HG02588 (cell line): ENCODE measurements around the gene XXYLT1.

Source experiments
- ATAC-seq: cut with Tn5 transposase; IDR thresholded peaks from one replicate; pipeline ENCODE4 v1.9.1; 2021; ENCODE audit warnings: mild to moderate bottlenecking, moderate library complexity; ENCODE audit not compliant: unreplicated experiment

The XXYLT1 gene

DNA sequence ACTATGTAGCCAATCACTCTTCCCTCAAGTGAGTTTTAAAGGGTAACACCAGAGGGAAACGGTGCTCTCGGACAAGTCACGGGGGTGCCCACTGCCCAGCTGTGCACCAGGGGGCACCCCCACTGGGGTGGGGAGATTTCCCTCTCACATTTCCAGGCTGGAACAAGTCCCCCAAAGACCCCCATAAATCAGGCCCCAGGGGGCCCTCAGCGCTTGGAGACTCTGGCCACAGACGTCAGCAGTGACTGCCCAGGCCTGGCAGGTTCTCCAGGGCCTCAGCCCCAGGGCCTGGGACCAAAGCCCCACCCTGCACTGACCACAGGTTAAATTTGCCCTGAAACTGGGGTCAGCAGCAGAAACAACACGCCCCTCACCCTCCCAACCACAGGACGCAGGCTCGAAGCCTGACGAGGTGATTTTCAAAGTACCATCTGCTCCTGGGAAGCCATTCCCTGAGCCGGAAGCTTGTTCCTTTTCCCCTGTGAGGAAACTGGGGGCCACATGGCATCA lies 17.0 kb downstream of the XXYLT1 start:
- no peak for ATAC-seq

DNA sequence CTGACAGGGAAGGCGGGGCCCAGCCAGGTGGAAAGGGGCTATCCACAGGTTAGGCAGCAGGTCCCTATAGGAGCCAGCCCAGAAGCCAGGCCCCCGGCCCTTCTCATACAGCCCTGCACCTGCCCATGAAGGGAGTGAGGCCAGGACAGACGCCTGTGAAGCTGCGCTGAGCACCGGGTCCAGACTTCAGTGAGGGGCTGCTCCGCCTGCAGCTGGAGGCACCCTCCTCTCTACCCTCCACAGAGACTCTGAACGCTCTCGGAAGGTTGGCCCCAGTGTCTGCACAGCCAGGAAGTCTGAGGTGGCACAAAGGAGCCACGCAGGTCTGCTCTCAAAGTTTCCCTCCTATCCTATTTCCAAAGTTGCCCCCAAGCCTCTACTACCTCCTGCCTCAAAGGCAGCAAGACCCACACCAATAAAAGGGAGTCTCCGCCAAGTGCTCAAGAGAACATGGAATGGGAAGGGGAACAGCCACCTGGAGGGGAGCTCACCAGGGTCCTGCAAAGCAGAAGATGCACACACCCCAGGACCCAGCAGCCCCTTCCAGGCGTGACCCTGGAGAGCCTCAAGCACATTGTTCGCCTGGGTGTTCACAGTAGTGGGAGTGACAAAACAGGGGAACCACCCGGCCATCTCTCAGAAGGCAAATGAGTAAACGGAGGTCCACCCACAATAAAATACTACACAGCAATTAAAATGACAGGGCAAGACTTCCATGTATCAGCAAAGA lies 19.5 kb downstream of the XXYLT1 start:
- ATAC-seq = no peak

DNA sequence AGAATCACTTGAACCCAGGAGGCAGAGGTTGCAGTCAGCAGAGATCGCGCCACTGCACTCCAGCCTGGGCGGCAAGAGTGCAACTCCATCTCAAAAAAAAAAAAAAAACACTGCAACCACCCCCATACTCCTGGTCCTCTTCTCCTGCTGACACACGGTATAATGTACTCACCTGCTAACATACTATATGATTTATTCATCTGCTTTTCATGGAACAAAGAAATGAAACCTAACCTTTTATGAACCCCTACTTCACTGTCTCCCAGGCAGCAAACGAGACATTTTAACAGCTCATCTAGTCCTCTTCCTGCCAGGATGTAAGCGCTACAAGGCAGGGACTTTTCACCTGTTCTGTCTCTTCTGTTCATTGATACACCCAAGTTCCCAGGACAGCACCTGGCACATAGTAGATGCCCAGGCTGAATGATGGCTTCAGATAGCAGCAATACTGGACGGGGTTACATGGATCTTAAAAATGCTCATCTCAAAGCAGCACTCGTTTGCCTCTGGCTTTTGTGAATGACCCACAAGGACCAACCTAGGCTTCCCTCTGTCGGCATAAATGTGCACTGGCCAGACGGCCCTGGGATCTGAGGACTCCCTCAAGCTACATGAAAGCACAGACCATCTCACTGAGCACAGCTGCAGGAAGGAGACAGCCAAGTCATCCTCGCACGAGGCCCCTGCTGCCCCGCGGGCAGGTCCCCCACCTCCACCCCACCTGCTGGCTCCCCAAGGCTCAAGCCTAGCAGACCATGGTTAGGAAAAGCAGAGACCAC lies 20.3 kb downstream of the XXYLT1 start:
- ATAC-seq = no peak

DNA sequence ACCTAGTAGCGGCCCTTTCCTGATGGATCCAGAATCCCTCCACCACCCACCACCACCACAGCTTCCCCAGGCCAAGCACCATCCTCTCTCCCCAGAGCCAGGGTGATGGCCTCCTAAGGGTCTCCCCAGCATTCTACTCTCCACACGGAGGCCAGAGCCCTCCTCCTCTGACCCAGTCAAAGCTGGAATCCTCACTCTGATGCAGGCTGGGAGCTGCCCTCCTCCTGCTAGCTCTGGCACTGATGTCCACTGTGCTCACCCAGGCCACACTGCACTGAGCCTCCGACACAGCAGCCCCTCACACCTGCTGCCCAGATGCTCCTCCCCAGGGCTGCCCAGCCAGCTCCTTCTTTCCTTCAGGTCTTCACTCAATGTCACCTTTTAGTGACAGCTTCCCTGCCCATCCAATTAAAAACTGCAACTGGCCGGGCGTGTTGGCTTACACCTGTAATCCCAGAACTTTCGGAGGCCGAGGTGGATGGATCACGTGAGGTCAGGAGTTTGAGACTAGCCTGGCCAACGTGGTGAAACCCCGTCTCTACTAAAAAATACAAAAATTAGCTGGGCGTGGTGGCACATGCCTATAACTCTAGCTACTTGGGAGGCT lies 21.0 kb downstream of the XXYLT1 start:
- ATAC-seq = no peak

DNA sequence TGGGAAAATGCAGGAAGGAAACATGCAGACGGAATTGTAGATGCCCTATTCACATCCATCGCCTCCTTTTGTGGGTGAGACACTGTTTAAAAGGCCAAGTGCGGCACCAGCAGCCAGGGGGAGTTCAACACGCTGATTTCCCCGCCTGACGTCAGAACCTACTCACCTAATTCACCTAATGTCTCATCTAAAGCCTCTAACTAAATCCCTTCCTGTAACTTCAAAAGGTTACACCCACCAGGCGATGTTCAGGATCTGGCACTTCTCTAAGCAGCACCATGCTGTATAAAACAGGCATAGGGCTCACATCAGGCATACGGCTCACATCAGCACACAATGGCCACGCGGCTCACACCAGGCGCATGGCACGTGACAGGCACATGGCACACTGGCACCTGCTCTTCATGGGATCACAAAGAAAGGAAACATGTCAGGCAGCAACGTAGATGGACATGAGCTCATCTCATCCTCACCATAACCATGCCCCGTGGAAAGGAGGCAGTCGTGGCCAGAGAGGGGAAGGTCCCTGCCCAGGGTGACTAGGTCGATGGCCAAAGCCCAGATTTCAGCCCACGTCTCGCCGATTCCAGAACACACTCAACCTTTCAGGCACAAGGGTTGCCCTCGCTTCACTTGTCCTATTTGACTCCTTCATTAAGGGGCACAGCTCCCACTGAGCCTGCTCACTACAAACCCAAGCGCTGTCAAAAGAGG lies 21.7 kb downstream of the XXYLT1 start:
- ATAC-seq = no peak

DNA sequence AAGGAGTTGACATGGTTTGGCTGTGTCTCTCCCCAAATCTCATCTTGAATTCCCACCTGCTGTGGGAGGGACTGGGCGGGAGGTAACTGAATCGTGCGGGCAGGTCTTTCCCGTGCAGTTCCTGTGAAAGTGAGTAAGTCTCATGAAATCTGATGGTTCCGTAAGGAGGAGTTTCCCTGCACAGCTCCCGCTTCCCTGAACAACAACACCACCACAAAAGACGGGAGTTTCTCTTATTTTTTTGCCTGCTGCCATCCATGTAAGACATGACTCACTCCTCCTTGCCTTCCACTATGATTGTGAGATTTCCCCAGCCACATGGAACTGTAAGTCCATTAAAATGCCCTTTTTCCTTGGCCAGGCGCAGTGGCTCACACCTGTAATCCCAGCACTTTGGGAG lies 22.7 kb downstream of the XXYLT1 start:
- ATAC-seq = no peak

DNA sequence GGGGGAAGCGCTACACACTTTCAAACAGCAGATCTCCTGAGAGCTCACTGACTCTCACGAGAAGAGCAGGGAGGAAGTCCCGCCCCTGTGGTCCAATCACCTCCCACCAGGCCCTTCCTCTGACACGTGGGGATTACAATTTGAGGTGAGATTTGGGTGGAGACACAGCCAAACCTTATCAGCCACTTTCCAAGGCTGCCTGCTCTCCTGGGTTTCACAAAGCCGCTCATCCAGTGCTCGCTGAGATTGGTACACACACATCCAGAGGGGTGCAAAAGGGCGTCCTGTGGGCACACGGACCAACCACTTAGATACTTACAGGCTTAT lies 23.1 kb downstream of the XXYLT1 start:
- ATAC-seq = no peak

DNA sequence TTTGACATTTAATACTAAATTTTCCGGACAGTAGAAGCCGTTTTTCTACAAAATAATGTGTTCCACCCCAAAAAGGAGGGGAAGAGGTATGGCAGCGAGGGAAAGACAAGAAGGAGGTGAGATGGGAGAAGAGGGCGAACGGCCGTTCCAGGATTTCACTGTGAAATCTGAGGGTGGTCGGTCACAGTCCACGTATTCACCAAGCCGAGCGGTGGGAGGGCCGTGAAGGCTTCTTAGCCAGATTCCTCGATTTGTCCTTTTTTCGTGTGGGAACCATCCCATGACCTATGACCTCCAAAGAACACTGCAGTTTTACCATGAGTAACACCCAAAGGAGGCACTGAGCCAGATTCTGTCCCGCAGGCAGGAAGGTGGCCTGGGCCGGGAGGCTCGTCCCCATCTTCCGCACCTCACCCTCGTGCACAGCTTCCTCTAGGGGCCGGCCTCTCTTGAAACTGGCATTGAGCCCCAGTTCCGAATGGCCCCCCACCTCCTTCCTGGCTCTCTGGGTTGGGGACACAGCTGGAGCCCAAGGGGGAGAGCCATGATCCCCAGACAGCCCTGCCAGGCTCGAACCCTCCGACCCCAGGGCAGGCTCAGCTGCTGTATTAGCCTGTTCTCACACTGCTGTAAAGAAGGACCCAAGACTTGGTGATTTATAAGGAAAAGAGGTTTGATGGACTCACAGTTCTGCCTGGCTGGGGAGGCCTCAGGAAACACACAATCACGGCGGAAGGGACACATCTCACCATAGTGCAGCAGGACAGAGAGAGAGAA lies 23.7 kb downstream of the XXYLT1 start:
- ATAC-seq = no peak

DNA sequence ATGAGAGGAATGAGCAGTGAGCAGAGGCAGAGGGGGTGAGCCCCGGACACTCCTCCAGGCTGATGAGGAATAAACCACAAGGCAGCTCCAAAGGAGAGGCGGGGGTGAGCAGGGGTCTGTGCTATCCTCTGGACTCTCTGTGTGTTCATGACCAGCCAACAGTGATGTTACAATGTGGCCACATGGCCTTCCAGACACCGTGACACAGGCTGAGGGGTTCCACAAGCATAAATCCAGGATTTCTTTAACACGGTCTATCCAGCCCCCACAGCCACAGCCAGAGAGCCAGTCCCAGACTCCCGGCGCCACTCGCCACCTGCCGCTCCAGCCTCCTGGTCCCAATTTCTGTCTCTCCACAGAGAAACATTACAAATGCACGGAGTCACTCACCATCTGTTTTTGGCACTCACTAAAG lies 24.4 kb downstream of the XXYLT1 start:
- no peak for ATAC-seq

DNA sequence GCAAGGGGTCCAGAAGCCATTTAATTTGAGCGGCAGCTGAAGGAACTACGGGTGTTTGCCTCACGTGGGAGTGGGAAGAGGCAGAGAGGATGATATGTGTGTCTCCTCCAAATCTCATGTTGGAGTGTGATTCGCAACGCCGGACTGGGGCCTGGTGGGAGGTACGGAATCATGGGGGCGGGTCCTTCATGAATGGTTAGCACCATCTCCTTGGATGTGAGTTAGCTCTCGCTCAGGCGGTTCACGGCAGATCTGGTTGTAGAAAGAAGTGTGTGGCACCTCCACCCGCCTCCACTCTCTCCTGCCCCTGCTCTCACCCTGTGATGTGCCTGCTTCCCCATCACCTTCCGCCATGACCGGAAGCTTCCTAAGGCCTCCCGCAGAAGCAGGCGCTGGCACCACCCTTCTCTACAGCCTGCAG lies 25.4 kb downstream of the XXYLT1 start:
- no peak for ATAC-seq

DNA sequence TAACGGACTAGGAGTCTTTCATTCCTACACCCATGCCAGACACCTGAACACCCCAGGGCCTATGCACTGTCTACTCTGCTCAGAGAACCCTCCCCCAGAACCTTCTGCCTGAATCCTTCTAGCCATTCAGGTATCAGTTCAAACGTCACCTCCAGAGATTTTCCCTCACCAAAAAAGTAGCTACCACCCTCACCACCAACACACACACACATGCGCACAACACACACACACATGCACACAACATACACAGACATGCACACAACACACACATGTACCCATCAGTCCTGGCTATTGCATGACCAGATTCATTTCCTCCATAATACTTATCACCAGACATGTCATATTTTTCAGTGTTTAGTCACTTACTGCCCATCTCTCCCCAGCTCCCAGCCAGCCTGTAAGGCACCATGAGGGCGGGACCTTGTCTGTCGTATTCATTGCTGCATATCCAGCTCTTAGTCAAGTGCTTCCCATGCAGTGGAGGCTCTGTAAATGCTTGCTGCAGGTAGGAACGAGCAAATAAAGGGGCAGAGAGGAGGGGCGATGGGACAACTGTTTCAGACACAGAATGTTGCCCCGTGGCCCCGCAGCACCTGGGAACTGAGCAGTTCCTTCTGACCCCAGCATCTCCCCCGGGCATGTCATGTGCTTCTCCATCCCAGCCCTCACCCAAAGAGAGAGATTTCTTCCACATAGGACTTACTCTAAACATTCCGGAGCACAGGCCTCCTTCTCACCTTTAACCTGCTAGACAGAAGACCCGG lies 29.2 kb downstream of the XXYLT1 start:
- no peak for ATAC-seq

DNA sequence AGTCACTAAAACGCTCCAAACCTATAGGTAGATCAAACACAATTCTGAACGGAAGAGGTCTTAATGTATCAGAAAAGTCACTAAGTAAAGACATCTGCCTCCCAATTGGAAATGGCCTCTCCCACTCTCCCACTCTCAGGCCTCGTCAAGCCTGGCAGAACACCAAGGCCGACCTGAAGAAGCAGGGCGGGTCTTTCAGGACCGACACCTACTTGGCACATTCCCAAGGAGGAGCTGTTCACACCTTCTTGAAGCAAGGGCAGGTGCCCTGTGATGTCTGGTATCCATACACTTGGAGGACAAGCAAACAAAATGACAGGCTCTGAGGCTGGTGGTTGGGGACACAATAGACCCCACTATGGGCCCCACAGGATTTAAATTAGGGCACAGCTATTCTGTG lies 30.0 kb downstream of the XXYLT1 start:
- ATAC-seq = no peak

DNA sequence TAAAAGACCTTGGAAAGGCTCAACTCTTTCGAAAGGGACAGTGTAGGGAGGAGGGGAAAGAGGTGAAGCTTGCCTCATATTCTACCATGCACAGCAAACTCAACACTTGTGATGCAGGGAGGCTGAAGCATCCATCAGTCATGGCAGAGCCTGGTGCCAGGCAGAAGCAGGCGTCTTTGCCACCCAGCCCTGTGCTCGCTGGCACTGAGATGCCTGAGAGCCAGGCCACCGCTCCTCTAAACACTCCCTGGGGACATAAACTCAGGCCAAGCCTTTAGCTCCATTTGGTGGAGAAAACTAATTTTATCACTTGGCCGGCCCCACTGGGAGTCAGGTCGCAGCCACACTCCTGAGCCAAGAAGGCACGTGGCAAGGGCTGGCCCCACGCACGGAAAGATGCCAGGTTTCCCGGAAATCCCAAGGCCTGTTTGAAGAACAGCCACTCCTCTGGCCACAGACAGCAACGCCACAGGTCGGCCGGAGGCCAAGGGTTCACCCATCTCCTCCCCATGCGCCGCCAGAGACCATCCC lies 30.7 kb downstream of the XXYLT1 start:
- no peak for ATAC-seq

DNA sequence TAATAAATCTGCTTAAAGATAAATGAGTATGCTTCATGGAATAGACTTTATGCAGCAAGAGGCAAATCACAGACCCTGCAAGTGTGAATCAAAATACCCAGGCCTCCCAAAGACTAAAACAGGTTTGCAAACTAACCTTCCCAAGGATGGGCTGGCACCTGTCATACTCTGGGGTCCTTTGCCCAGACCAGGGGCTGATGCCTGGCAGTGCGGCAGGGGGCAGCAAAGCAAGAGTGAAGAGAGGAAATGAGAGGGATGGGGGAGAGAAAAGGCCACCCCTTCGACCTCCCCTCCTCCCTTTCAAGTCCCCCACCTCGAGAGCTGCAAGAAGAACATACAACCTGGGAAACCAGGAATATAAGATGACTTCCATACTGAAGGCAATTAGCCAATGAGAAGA lies 31.8 kb downstream of the XXYLT1 start:
- ATAC-seq = no peak

DNA sequence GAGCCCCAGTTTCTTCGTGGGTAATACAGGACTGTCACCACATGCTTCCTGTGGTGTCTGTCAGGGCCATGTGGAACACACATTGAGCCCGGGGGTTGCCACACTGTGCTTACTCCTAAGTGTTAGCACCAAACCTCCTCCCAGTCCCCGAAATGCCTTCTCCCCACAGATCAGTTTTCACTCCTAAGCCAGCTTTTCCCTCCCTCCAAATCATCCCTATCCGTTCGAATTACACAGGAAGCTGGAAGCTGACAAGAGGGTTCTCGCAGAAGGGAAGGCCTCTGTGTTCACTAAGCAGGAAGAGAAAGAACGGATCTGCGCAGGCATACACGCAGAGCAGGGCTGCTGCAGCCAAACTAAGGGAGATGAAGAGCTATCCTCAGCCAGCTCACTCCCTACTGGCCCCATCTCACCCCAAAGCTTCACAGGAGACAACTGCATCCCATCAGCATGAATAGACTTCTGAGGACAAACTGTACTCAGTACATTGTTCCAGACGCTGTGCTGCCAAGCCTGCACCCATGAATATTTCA lies 32.3 kb downstream of the XXYLT1 start:
- ATAC-seq = no peak

DNA sequence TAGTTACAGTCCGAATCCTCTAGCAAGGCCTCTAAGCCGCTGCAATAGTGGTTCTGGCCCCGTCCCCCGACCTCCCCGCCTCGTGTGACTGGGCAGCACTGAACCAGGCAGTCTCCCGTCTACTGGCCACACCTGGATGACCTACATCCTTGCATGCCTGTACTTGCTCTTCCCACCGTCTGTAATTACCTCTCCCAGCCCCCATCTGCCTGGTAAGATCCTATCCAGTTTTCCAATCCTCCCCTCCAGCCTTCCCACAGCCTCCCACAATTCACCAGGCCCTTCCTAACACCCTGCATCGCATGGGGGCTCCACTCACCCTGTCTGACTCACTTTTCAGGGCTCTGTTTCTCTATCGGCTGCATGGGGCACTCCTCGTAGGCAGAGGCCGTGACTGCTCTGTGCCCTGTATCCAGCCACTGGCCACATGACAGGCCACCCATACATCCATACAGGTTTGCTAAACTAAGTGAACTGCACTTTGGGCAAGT lies 32.8 kb downstream of the XXYLT1 start:
- ATAC-seq = no peak

DNA sequence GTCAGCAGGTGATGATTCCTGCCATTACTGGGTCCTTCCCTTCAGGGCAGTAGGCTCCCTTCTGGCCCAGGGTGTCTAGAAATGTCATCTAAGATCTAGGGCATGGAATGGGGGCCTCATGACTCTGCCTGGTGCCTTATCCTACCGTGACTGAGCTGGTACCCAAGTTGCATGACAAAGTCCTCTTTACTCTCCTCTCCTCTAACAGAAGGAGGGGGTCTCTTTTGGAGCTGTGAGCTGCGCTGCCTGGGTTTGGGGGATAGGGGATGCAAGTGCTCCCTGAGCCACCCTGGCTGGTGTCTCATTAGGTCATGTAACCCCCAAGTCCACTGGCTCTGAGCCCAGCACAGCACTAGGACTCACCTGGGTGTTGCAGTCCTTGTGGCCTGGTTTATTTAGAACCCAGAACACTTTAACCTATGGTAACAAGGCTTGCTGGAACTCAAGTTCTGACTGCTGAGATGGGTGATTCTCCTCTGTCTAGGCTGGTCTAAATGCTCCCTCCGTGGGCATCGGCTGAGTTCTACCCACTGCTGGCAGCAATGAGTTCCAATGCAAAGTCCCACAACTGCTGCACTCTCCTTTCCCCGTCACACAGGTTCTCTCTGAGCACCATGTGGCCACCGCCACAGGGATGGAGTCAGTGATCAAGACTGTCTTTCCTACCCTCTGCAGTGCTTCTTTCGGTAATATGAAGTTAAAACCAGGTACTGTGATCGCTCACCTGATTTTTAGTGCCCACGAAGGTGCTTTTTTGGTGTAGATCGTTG lies 34.0 kb downstream of the XXYLT1 start:
- ATAC-seq = no peak

DNA sequence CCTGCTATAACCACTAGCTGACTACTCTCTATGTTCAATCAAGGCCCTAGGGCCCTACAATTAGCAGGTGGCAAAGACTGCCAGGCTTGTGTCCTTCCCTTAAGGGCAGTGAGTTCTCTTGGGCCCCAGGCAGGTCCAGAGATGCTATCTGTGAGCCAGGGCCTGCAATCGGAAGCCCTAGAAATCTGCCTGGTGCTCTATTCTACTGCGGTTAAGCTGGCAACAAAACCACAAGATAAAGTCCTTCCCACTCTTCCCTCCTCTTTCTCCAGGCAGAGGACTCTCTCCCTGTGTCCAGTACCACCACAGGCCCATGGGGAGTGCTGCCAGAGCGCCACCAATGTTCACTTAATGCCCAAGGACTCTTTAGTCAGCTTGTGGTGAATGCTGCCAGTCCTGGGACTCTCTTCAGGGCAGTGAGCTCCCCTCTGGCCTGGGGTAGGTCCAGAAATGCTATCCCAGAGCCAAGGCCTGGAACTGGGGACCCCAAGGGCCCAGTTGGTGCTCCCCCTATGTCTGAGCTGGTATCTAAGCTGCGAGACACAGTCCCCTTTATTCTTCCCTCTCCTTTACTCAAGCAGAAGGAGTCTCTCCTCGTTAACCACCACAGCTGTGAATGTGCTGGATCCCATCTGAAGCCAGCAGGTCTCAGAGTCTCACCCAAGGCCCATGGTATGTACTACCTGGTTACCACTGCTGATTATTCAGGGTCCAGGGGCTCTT lies 34.7 kb downstream of the XXYLT1 start:
- ATAC-seq = no peak
